HG03460 (cell line): Measurements from ENCODE around the gene CCDC88B.

Experiments
- ATAC-seq: cut with Tn5 transposase; IDR thresholded peaks from one replicate; pipeline ENCODE4 v1.9.1; 2021; ENCODE audit not compliant: unreplicated experiment

The CCDC88B gene

GRCh38 chr11:64358907-64359711 is 19.1 kb downstream of the CCDC88B start, which contains the start of gene RPS6KA4:
TSS of gene RPS6KA4 (plus strand) at chr11:64359162. CDS start at chr11:64359236, 74 bp downstream.
- peak; percentile 52 for ATAC-seq

DNA sequence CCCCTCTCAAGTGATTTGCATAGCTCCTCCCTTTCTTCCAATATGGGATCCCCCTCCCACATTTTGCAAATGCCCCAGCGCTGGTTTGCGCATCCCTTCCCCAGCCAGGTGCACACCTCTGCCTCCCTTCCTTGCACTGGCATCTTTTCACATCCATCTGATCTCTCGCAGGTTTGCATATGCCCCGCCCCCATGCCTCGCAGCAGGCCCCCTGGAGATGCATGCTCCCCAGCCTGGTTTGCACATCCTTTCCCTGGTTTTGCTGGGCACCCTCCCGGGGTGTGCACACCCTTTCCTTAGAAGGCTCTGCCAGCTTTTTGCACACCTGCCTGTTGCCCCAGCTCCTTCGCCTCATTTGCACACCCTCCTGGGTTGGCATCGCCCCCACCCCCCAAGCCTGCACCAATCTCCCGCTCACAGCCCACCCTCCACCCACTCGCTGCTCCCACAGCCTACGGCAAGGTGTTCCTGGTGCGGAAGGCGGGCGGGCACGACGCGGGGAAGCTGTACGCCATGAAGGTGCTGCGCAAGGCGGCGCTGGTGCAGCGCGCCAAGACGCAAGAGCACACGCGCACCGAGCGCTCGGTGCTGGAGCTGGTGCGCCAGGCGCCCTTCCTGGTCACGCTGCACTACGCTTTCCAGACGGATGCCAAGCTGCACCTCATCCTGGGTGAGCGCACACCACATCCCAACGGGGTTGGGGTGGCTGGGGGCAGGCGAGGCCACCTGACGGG is 19.9 kb downstream of the CCDC88B start:
- no peak for ATAC-seq

GRCh38 chr11:64360448-64360921 is 20.5 kb downstream of the CCDC88B start:
- no peak for ATAC-seq

DNA sequence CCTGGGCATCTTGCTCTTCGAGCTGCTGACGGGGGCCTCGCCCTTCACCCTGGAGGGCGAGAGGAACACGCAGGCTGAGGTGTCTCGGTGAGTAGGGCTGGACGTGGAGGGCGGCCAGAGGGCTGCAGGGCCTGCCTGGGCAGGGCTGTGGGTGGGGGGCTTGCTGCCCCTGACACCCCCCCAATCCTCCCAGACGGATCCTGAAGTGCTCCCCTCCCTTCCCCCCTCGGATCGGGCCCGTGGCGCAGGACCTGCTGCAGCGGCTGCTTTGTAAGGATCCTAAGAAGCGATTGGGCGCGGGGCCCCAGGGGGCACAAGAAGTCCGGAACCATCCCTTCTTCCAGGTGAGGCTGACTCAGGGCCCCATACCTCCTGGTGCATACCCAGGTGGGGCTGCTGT is 21.7 kb downstream of the CCDC88B start:
- no peak for ATAC-seq

DNA sequence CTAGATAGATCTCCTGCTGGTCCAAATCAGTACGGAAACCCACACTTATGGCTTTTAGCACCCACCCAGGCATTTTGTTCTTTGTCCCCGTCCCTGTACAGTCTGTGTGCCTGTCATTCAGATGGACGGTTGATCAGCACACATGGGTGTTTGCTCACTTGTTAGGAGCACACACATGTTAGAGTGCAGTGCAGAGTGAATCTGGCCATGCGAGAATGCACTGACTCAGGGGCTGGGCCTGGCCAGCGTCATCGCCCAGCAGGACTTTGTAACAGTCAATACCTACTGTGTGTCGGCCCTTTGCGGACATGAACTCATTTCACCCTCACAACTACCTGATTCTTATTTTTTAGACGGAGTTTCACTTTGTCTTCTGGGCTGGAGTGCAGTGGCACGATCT is 22.3 kb downstream of the CCDC88B start:
- no peak for ATAC-seq

- no peak for ATAC-seq
Observed at GRCh38 chr11:64364435-64364834, 24.4 kb downstream of the CCDC88B start.

DNA sequence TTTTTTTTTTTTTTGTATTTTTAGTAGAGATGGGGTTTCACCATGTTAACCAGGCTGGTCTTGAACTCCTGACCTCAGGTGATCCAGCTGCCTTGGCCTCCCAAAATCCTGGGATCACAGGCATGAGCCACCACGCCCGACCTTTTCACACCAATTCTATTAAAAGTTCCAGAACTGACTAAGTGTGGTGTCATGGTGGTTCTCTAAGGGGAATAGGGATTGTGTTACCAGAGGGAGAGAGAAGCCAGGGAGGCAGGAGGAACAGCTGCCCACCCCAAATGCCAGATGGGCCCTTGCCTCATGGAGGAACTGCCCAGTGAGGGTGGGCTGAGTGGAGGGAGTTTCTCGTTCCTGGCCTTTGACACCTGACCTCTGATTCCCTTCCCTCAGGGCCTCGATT is 24.9 kb downstream of the CCDC88B start:
- ATAC-seq = no peak

- ATAC-seq = no peak
Observed at GRCh38 chr11:64366751-64367150, 26.7 kb downstream of the CCDC88B start.

DNA sequence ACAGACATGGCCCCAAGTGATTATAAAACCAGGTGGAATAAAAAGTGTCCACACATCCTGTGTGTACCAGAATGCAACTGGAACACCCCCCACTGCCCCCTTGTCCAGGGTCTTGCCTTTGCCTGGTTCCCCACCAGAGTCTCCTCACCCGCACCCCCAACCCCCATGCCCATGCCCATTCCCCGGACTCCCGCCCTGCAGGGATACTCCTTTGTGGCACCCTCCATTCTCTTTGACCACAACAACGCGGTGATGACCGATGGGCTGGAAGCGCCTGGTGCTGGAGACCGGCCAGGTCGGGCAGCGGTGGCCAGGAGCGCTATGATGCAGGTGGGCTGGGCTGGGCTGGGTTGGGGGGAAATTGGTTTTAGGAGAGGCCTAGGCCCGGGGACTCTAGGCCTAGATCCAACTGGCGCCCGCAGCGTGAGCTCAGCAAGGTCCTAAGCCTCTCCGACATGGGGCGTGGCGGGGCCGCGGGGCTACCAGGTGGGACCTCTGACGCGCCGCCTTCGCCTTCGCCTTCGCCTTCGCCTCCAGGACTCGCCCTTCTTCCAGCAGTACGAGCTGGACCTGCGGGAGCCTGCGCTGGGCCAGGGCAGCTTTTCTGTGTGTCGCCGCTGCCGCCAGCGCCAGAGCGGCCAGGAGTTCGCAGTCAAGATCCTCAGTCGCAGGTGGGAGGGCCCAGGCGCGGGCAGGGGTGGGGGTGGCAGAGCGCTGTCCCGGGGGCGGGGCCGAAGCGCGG is 28.1 kb downstream of the CCDC88B start:
- no peak for ATAC-seq

DNA sequence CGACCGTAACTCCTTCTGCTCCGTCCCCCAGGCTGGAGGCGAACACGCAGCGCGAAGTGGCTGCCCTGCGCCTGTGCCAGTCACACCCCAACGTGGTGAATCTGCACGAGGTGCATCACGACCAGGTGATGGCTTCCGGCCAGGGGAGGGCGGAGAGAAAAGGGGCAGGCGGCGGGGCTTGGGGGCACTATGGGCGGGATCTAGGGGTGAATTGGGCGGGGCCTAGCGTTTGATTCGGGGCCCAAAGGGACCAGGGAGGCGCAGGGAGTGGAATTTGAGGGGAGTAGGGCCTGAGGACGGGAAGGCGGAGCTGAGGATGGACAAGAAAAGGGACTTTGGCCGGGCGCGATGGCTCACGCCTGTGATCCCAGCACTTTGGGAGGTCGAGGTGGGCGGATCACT is 28.7 kb downstream of the CCDC88B start:
- no peak for ATAC-seq

GRCh38 chr11:64369440-64370421 is 29.7 kb downstream of the CCDC88B start:
- ATAC-seq = no peak

GRCh38 chr11:64371201-64371600 is 31.2 kb downstream of the CCDC88B start:
- ATAC-seq = no peak

GRCh38 chr11:64372021-64372420 is 32.0 kb downstream of the CCDC88B start:
- no peak for ATAC-seq

DNA sequence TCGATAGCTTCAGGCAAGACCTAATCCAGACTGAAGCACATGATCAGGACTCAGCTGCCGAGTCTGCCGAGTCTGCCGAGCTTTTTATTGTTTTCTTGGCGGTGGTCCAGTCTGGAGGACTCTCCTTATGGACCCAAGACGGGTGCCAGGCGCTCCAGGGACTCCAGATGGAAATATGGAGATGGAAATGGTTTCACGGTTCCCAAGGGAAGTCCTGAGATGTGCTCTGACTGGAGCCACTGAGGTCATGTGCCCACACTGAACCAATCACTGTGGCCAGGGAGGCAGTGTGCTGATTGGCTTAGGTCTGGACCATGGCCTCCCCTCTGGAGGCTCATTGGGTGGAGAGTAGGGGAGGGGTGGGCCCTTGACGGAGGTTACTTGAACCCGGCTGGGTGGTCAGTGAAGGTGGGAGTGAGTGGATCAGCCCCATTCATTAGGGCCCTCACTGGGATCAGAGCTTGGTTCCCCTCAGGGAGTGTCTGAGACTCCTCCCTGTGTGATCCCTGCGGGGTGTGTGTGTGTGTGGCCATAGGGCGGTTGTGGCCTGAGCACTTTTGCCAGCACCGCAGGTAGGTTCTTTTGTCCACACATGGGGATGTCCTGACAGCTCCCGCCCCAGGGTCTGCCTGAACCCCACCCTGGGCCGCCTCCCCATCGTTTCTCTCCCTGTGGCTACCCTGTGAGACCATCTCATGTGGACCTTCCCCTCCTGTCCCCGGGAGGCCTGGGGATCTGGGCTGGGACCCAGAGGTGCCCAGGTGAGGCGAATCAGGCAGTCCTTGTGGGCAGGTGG is 33.0 kb downstream of the CCDC88B start:
- ATAC-seq = no peak

DNA sequence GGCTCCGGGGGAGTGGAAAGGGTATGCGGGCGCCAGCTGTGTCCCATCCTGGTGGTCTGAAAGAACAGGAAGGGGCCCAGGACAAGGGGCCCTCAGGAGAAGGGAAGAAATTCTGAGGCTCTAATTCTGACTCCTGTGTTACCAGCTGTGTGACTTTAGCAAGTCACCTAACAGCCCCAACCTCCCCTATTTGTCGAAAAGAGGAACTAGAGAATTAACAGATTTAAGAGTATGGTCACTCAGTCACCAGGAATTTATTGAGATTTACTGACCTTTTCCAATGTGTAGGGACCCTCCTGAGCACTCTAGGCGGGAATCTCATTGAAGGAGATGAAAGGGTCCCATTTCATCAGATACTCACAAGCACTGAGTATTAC is 33.6 kb downstream of the CCDC88B start:
- ATAC-seq = no peak

DNA sequence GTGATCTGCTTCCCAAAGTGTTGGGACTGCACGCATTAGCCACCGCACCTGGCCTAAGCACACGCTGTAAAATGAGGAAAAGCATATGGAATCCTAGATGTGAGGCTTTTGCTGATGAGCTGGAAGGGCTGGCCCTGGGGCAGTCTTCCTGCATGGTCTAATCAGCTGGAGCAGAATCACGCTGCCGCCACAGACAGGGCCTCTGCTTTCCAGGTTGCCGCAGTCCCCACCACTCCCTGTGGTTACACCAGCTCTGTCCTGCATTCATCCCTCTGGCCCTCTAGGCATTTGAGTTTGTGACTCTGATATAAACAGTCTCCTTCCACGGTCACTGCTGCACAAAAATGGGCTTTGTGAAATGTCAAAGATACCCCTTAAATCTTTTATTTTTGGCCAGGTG is 36.1 kb downstream of the CCDC88B start:
- ATAC-seq = no peak

GRCh38 chr11:64378335-64378880 is 38.4 kb downstream of the CCDC88B start:
- no peak for ATAC-seq

DNA sequence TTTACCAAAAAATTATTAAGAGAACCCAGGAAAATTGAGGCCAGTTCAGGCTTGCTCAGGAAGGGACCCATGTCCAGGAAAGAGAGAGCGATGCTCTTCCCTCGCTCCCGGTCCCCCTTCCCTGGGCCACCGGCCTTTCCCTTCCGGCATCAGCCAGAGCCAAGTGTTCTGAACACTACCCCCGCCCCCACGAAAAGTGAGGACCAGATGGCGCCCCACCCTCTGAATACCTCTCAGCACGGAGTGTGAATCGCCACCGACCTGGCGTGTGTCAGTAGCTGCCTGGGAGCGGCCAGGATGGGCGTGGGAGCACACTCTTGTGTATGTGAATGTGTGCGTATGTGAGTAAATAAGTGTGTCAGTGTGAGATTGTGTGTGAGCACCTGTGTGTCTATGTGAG is 39.2 kb downstream of the CCDC88B start:
- ATAC-seq = no peak
